GM18499 (cell line): ENCODE results near the gene IGSF11.
"Not testable (repeated sequence)": the region's sequence is repeated elsewhere in the genome, so short reads cannot be mapped to it uniquely, and the experiment has no call there.

Source experiments
- ATAC-seq: cut with Tn5 transposase; IDR thresholded peaks from one replicate; pipeline ENCODE4 v1.9.1; 2021; ENCODE audit warnings: moderate number of reproducible peaks; ENCODE audit not compliant: insufficient read depth, unreplicated experiment

Gene IGSF11, protein sequence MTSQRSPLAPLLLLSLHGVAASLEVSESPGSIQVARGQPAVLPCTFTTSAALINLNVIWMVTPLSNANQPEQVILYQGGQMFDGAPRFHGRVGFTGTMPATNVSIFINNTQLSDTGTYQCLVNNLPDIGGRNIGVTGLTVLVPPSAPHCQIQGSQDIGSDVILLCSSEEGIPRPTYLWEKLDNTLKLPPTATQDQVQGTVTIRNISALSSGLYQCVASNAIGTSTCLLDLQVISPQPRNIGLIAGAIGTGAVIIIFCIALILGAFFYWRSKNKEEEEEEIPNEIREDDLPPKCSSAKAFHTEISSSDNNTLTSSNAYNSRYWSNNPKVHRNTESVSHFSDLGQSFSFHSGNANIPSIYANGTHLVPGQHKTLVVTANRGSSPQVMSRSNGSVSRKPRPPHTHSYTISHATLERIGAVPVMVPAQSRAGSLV

GRCh38 chr3:119034256-119035013 lies at the start of gene IGSF11:
IGSF11 (minus strand) TSS chr3:119034846; CDS start chr3:119034582, 264 bp downstream.
- peak; percentile 62 for ATAC-seq

GRCh38 chr3:119080364-119080763 lies 45.7 kb upstream of the IGSF11 start:
- ATAC-seq: no peak

GRCh38 chr3:119073258-119074001 lies 38.8 kb upstream of the IGSF11 start:
- ATAC-seq: no peak

DNA sequence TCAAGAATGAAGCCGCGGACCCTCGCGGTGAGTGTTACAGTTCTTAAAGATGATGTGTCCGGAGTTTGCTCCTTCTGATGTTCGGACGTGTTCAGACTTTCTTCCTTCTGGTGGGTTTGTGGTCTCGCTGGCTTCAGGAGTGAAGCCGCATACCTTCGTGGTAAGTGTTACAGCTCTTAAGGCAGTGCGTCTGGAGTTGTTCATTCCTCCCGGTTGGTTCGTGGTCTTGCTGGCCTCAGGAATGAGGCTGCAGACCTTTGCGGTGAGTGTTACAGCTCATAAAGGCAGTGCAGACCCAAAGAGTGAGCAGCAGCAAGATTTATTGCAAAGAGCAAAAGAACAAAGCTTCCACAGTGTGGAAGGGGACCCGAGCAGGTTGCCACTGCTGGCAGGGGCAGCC lies 37.8 kb upstream of the IGSF11 start:
- ATAC-seq: not testable (repeated sequence)

GRCh38 chr3:119069725-119070124 lies 35.1 kb upstream of the IGSF11 start:
- ATAC-seq: no peak

GRCh38 chr3:119063471-119063870 lies 28.8 kb upstream of the IGSF11 start:
- no peak for ATAC-seq

DNA sequence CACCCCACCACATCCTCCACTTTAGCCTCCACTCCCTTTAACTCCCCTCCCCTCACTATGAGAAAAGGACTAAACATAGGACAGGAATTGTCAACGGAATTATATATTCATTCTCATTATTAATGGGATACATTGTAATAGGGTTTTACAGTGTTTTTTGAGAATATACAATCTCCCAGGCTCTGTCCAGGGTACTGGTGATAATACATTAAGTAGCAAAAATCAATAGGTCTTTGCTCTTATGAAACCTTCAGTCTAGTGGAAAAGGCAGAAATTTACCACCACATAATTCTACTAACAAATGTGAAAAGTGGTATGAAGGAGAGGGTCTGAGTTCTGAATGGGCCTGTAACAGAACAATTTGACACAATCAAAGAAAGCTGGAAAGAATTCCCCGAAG lies 28.2 kb upstream of the IGSF11 start:
- ATAC-seq: no peak

- no peak for ATAC-seq
Measured at GRCh38 chr3:119044593-119044992, 9.9 kb upstream of the IGSF11 start.

DNA sequence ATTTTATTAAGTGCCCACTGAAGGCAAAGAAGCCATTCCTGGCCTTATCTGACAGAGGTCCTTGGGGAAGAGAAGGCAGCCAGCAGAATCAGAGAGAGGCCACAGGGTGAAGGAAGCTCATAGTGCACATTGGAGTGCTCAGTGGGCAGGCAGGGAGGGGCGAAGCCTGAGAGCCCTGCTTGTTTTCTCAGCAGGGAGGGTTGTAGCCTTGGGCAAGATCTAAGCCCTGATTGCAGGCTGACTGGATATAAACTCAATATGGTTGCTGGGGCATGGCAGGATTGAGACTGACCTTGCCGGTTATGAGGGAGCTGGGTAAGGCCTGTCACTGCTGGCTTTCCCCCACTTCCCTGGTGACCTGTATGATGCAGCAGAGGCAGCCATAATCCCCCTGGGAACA lies 7.5 kb upstream of the IGSF11 start:
- no peak for ATAC-seq

GRCh38 chr3:119035014-119035346 lies 334 bp upstream of the IGSF11 start:
- peak; percentile 20 for ATAC-seq

DNA sequence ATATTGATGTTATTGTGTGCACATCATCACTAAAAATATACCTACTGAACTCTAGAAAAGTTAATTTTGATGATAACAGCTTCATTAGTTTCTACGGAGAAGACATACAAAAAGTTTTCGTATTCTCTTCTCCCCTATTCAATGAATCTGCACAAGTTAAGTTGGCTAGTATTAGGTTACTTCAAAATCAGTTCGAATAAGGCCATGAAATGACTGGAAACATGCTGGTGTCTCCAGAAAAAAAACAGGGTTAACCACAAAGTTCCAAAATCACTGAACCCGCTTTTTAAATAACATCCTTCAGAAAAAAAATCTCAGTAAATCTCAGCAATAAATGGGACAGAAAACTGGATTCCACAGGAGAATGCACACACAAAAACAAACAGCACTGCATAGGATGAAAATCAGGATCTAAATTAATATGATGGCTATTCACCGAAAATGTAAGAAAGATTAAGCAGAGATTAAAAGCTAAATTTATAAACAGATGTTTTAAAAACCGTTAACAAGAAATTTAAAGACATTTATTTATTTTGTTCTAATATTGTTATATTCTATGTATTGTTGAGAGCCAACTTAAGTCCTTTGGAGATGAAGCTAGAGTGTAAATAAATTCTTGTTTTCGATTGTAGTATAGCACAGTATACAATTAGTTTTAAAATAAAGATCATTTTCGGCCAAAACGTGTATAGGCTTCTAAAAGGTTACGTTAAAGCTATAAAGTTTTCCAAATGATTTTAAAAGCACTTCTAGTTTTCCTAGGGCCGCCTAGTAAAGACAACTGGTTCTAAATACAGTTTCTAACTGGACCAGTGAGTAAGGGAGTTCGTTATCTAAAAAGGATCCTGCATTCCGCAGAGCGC lies 1.0 kb downstream of the IGSF11 start:
- no peak for ATAC-seq

DNA sequence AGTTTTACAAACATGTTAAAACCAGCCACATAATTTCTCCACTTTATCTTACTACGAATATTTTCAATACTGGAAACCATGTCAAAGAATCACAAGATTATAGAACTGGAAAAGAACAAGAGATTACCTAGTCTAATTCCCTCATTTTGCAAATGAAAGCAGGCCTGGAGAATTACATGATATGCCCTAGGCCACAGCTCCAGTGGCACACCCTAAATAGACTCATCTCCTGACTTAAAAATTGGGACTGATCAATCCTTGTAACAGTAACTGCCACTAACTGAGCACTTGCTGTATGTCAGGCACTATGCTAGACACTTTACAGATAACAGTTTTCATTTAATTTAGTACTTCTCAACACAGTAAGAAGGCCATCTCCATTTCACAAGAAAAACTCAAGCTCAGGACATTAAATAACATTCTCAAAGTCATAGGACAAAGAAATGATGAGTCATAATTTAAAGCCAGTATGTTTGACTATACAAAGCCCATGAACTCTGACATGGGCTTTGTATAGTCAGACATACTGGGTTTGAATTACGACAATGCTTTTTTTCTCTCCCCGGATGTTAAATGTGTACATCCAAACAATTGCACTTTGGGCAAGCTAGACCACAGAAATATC lies 9.4 kb downstream of the IGSF11 start:
- ATAC-seq: no peak

- ATAC-seq: no peak
Measured at GRCh38 chr3:119019767-119020518, 14.7 kb downstream of the IGSF11 start.

- ATAC-seq: no peak
Measured at GRCh38 chr3:119018690-119019463, 15.8 kb downstream of the IGSF11 start.

DNA sequence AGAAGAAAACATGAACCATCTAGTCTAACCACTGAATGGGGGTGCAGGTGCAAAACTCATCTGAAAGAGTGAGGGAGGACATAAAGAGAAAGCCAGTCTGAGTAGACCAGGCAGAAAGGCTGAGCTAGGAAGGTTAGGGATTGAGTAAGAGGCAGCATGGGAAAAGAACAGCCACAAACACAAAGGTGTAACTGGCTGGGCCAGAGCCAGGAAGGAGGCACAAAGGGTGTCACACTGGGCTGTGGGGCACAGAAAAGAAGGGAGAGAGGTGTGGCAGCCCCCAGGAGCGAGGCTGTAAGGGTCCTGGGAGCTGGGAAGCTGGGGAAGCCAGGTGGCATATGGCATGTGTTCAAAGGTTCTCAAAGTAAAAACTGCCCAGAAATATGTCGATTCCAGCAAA lies 18.7 kb downstream of the IGSF11 start:
- no peak for ATAC-seq

- ATAC-seq: no peak
Measured at GRCh38 chr3:119013951-119014350, 20.7 kb downstream of the IGSF11 start.

DNA sequence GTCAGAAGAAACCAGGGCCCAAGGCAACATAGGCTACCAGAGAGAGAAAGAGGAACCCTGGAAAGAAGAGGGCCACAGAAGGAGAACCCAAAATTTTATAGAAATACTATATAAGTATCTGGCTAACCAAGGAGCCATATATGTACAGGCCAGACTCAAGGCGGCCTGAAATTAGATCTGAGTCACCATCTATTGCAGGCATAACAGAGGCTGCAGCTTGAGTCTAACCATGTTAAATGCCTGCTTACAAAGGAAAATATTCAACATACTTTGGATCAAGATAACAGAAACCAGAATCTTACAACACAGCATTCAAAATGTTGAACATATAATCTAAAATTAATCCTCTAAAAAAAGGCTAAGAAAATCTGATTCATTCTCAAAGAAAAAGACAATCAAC lies 23.1 kb downstream of the IGSF11 start:
- ATAC-seq: no peak

- ATAC-seq: no peak
Measured at GRCh38 chr3:118997190-118997589, 37.5 kb downstream of the IGSF11 start.
